Lung (tissue), 12 donors: ENCODE results near the gene C14orf119. TPM values are rescaled to one million over a fixed set of nuclear protein-coding genes. Genes with fewer than 3 reads are reported as not detected.

Experiments used
- ATAC-seq: fragments of 200-7000 bp; cut with Tn5 transposase; one replicate; pipeline ENCODE4 v1.9.1; 2020; ENCODE audit warnings: moderate number of reproducible peaks; ENCODE audit not compliant: insufficient read depth, low FRiP score
- DNase-seq, 3 donors: peaks; one replicate each; pipeline ENCODE4 v3.0.0-alpha.2; 2013 to 2017
- H3K27ac ChIP-seq, 2 donors: one replicate each; pipeline ENCODE4 v1.5.1; 2013; ENCODE audit warnings: mild to moderate bottlenecking in 2 of 2, moderate library complexity in 2 of 2, control low read depth in 1 of 2, inconsistent platforms in 1 of 2, low read depth in 1 of 2, low read length in 1 of 2
- H3K27me3 ChIP-seq, 3 donors: one replicate each; pipeline ENCODE4 v1.5.1; 2013; ENCODE audit warnings: low read length in 2 of 3; ENCODE audit not compliant: control insufficient read depth in 3 of 3, insufficient read depth in 3 of 3
- H3K36me3 ChIP-seq, 4 donors: one replicate each; pipeline ENCODE4 v1.5.1; 2013; ENCODE audit warnings: low read length in 4 of 4, mild to moderate bottlenecking in 1 of 4, moderate library complexity in 1 of 4; ENCODE audit not compliant: control insufficient read depth in 4 of 4, insufficient read depth in 4 of 4
- H3K4me1 ChIP-seq, 5 donors: one replicate each; pipeline ENCODE4 v1.5.1; 2013; ENCODE audit warnings: low read length in 5 of 5, mild to moderate bottlenecking in 2 of 5, moderate library complexity in 1 of 5; ENCODE audit not compliant: control insufficient read depth in 5 of 5, insufficient read depth in 5 of 5
- H3K4me3 ChIP-seq: one replicate; pipeline ENCODE4 v1.5.1; 2013; ENCODE audit warnings: mild to moderate bottlenecking, control low read depth, moderate library complexity
- H3K9ac ChIP-seq, 2 donors: one replicate each; pipeline ENCODE4 v1.5.1; 2013; ENCODE audit warnings: low read length in 2 of 2, control low read depth in 1 of 2; ENCODE audit not compliant: insufficient read depth in 1 of 2
- H3K9me3 ChIP-seq, 4 donors: one replicate each; pipeline ENCODE4 v1.5.1; 2013; ENCODE audit warnings: low read length in 3 of 4, mild to moderate bottlenecking in 1 of 4, moderate library complexity in 1 of 4; ENCODE audit not compliant: control insufficient read depth in 4 of 4, insufficient read depth in 3 of 4
- WGBS, 2 donors: extraction: QIAGEN DNeasy Blood & Tissue Kit; methylation state at CpG; one replicate each; pipeline ENCODE4 v1.1.7; 2013; 5-methylcytosine and 5-hydroxymethylcytosine counted together
- polyA plus RNA-seq, 2 donors: library from polyadenylated mRNA; stranded (reverse); fragments of 200-250 nt; gene quantifications; one replicate each; pipeline ENCODE4 v1.2.1, GENCODE V29; 2013
- total RNA-seq, 2 donors: library from RNA; depleted of rRNA in 1 of 2; stranded (reverse); fragments of >200 nt in 1 of 2; gene quantifications; one replicate each; pipeline ENCODE4 v1.2.1, GENCODE V29; 2014 to 2021
- TF ChIP-seq, protein P1 (sequence below): IDR thresholded peaks from 2 replicates; pipeline ENCODE4 v1.5.1; 2012; ENCODE audit warnings: mild to moderate bottlenecking; ENCODE audit errors: control extremely low read depth, extremely low read depth
- donor health status: control.
- donor health status: control.
- donor health status: Bipolar disorder and iron deficiency.
- donor health status: healthy.
- donor health status: DM: yes; HTN: yes; CAD: no.

The C14orf119 gene
- total and polyA plus RNA-seq, 4 donors: 23.9 to 64.9 (median 41.4) TPM

DNA sequence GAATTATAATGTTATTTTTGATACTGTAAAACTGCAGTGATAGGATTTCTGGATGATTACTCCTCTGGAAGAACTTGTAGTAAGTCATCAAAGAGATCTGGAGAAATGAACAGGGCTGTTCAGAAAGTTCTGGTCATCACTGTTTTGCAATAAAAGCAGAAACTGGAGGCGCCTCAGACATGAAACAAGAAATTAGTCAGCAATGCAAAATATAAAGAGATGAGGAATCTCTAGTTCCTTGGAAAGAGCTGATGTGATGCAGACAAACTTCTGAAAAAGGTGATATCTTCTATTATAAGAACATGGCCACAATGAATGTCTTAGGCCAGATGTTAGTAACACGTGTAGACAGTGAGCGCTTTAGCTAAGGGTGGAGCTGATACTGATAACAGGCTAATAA is 9.8 kb upstream of the C14orf119 start:
- Histone ChIP-seq H3K27ac (no peak overlapping the region), H3K27me3 (no peaks in the 10 kb centered on the region), H3K9me3 (no peaks in the 10 kb centered on the region), H3K36me3 (peaks cover 21 to 64% (median 37%) of the 10 kb centered on the region in 4 donors), H3K4me1 (peaks cover 0 to 3% (median 0%) of the 10 kb centered on the region in 5 donors), H3K4me3 (no peak overlapping the region), H3K9ac (no peak overlapping the region)
- 72 to 79% methylated on average over 3 of the region's 3 CpGs for WGBS, 2 donors
- TF ChIP-seq, protein P1, sequence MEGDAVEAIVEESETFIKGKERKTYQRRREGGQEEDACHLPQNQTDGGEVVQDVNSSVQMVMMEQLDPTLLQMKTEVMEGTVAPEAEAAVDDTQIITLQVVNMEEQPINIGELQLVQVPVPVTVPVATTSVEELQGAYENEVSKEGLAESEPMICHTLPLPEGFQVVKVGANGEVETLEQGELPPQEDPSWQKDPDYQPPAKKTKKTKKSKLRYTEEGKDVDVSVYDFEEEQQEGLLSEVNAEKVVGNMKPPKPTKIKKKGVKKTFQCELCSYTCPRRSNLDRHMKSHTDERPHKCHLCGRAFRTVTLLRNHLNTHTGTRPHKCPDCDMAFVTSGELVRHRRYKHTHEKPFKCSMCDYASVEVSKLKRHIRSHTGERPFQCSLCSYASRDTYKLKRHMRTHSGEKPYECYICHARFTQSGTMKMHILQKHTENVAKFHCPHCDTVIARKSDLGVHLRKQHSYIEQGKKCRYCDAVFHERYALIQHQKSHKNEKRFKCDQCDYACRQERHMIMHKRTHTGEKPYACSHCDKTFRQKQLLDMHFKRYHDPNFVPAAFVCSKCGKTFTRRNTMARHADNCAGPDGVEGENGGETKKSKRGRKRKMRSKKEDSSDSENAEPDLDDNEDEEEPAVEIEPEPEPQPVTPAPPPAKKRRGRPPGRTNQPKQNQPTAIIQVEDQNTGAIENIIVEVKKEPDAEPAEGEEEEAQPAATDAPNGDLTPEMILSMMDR: no peak
- no peak for DNase-seq
- ATAC-seq: no peak

DNA sequence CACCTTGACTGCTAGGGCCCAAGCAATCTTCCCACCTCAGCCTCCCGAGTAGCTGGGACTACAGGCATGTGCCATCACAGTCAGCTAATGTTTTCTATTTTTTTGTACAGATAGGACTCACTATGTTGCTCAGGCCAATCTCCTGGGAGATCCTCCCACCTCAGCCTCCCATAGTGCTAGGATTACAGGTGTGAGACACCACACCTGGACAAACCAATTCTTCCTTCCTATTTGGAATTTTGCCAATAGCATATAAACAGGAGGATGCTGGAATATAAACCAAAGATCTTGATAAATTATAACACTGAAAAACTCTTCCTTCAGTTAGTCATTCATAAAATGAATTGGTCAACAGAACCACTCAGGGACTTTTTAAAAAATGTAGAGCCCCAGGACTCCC is 8.7 kb upstream of the C14orf119 start:
- no peaks in the 10 kb centered on the region for H3K9me3 ChIP-seq
- WGBS, 2 donors: 78 to 94% methylated on average over 1 of the region's 1 CpG
- H3K36me3 ChIP-seq: peaks cover 17 to 57% (median 31%) of the 10 kb centered on the region in 4 donors
- DNase-seq (no peak), ATAC-seq (no peak)
- H3K27ac ChIP-seq: no peak overlapping the region
- peaks cover 0 to 3% (median 0%) of the 10 kb centered on the region in 5 donors for H3K4me1 ChIP-seq
- no peak overlapping the region for H3K9ac ChIP-seq
- TF ChIP-seq, protein P1: no peak
- no peak overlapping the region for H3K4me3 ChIP-seq
- H3K27me3 ChIP-seq: no peaks in the 10 kb centered on the region

DNA sequence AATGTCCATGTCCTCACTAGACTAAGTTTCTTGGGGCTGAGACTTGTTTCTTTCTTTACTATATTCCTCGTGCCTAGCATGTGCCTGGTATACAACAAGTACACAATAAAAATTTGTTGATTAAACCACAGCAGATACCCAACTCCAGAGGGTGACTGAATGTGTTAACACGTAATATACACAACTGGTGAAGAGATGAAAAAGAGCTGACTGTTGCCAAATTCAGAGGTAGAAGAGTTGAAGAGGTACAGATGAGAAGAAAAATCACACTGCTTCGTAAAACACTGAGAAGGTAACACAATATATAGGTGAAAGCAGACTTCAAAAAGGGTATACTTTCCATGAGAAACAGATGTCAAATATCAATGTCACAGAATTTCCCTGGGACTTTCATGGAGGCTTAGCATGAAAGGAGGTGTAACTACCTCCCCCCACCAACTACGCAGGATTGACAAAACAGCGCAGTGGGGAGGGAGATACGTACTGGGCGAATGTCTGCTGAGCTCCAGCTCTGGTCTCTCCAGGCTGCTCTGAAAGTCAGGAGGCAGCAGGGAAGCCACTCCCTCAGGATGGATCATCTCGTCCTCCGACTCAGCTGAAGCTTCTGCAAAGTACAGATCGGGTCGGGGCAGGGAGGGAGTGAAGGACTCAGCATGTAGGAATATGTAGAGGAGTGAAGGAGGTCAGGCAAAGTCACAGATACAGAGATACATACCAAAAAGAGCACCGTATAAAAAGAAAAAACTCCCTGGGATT is 5.6 kb upstream of the C14orf119 start:
- no peak for ATAC-seq
- no peak for DNase-seq
- H3K36me3 ChIP-seq: peaks cover 12 to 52% (median 33%) of the 10 kb centered on the region in 4 donors

More for the DNA sequence above, 5.6 kb upstream of the C14orf119 start:
- H3K27me3 ChIP-seq: no peaks in the 10 kb centered on the region
- no peak overlapping the region for H3K27ac ChIP-seq
- TF ChIP-seq, protein P1: no peak
- H3K4me1 ChIP-seq: peaks cover 3 to 11% (median 10%) of the 10 kb centered on the region in 5 donors
- H3K9ac ChIP-seq: no peak overlapping the region
- H3K4me3 ChIP-seq: no peak overlapping the region
- no peaks in the 10 kb centered on the region for H3K9me3 ChIP-seq
- 87 to 94% methylated on average over 12 of the region's 12 CpGs for WGBS, 2 donors
